Gastroesophageal sphincter (tissue), 3 donors: ENCODE data around the gene SLC48A1.

Experiments used
- EP300 ChIP-seq: sonication (generic); formaldehyde crosslinking; IDR thresholded peaks from one replicate; pipeline ENCODE4 v1.6.1; 2017; ENCODE audit warnings: antibody characterized with exemption, mild to moderate bottlenecking
- TF ChIP-seq, protein P1 (sequence below), 4 experiments: fragments of 200-600 bp in 2 of 4; fragments of 450-650 bp in 2 of 4; sonication (generic) in 1 of 4; IDR thresholded peaks; one replicate each; pipeline ENCODE4 v1.5.1; 2017 to 2019; ENCODE audit warnings: antibody characterized with exemption in 4 of 4, mild to moderate bottlenecking in 2 of 4, moderate library complexity in 2 of 4

DNA sequence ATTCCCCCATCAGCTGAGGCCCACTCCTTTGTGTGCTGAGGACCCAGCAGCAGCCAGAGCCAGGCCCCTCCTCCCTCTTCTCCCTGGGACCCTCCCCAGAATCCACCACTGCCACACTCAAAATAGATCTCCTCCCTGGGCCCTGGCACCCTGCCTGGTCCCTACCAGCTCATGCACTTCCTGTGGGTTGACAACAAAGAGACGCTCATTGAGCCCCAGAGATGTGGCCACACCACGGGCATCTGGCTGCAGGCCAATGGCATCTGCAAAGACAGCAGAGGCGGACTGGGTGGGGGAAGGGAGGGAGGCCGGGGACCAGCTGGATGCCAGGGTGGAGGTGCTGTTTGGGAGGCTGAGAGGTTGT, 31.7 kb upstream of the SLC48A1 start:
- TF ChIP-seq, protein P1, sequence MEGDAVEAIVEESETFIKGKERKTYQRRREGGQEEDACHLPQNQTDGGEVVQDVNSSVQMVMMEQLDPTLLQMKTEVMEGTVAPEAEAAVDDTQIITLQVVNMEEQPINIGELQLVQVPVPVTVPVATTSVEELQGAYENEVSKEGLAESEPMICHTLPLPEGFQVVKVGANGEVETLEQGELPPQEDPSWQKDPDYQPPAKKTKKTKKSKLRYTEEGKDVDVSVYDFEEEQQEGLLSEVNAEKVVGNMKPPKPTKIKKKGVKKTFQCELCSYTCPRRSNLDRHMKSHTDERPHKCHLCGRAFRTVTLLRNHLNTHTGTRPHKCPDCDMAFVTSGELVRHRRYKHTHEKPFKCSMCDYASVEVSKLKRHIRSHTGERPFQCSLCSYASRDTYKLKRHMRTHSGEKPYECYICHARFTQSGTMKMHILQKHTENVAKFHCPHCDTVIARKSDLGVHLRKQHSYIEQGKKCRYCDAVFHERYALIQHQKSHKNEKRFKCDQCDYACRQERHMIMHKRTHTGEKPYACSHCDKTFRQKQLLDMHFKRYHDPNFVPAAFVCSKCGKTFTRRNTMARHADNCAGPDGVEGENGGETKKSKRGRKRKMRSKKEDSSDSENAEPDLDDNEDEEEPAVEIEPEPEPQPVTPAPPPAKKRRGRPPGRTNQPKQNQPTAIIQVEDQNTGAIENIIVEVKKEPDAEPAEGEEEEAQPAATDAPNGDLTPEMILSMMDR (IDR thresholded peaks at IDR 0.05) = no peak
- TF ChIP-seq EP300 = no peak
